HCT116 (cell line): ENCODE data around the gene LYRM9. TPM values are rescaled to one million over a fixed set of nuclear protein-coding genes. Genes with fewer than 3 reads are reported as not detected.

ENCODE experiments used
- ATAC-seq: fragments of 200-7000 bp; cut with Tn5 transposase; 2 replicates; pipeline ENCODE4 v1.9.1; 2020; ENCODE audit warnings: mild to moderate bottlenecking, moderate library complexity
- BruUV-seq: library from RNA; stranded (reverse); fragments of 400-500 nt; replicated peaks from 2 replicates; lab custom pipeline; 2021; lab: Mats Ljungman, UMichigan
- CTCF ChIA-PET: fragments of 300-600 bp; sonication (Branson Sonifier 250); formaldehyde crosslinking; loops from one replicate; lab custom pipeline; 2021; ENCODE audit warnings: antibody characterized with exemption; lab: Charles Lee
- POLR2A ChIA-PET: fragments of 300-600, 350-600 bp; sonication (Branson Sonifier 250); formaldehyde crosslinking; loops from one replicate; lab custom pipeline; 2021; ENCODE audit warnings: antibody characterized with exemption; lab: Charles Lee
- RAD21 ChIA-PET, 2 experiments: fragments of 300-600 bp; sonication (Branson Sonifier 250); formaldehyde crosslinking; loops; one replicate each; lab custom pipeline; 2023; ENCODE audit warnings: low total read pairs in 2 of 2; ENCODE audit not compliant: uncharacterized antibody in 2 of 2, unreplicated experiment in 2 of 2, low non-redundant PET in 1 of 2; lab: Charles Lee
- DNase-seq: peaks from one replicate; pipeline ENCODE4 v3.0.0-alpha.2; 2010; ENCODE audit warnings: low read depth, low spot score
- H2AFZ ChIP-seq: fragments of 200-600 bp; shearing (Covaris generic), sonication (generic); 2 replicates; pipeline ENCODE4 v1.6.1; 2017; ENCODE audit warnings: low read depth, mixed run types, mixed read lengths, antibody characterized with exemption, low read length; ENCODE audit not compliant: poor library complexity, severe bottlenecking
- H3K27ac ChIP-seq: 2 replicates; pipeline ENCODE4 v1.5.1; 2012; ENCODE audit warnings: low read depth, low read length
- H3K27me3 ChIP-seq: fragments of 200-600 bp; sonication (generic); 2 replicates; pipeline ENCODE4 v1.6.1; 2016; ENCODE audit warnings: mixed run types, low read length, mixed read lengths; ENCODE audit not compliant: insufficient read depth
- H3K36me3 ChIP-seq, 2 experiments: fragments of 200-500 bp in 1 of 2; fragments of 200-600 bp in 1 of 2; sonication (Bioruptor generic) in 1 of 2; sonication (generic) in 1 of 2; 2 replicates each; pipeline versions ENCODE4 v1.5.1 to v1.6.1; 2014 to 2016; ENCODE audit warnings: low read length in 2 of 2, inconsistent platforms in 1 of 2, mixed read lengths in 1 of 2, mixed run types in 1 of 2; ENCODE audit not compliant: insufficient read depth in 2 of 2, control insufficient read depth in 1 of 2
- H3K4me1 ChIP-seq, 2 experiments: fragments of 200-600 bp in 1 of 2; sonication (generic) in 1 of 2; 2 replicates each; pipeline versions ENCODE4 v1.5.1 to v1.6.1; 2012 to 2017; ENCODE audit warnings: low read length in 2 of 2, inconsistent platforms in 1 of 2, mild to moderate bottlenecking in 1 of 2, mixed read lengths in 1 of 2, mixed run types in 1 of 2, moderate library complexity in 1 of 2; ENCODE audit not compliant: insufficient read depth in 2 of 2, control insufficient read depth in 1 of 2
- H3K4me2 ChIP-seq: fragments of 200-600 bp; sonication (generic); 2 replicates; pipeline ENCODE4 v1.6.1; 2017; ENCODE audit warnings: mixed run types, low read length, mixed read lengths
- H3K4me3 ChIP-seq, 2 experiments: fragments of 200-600 bp in 1 of 2; sonication (generic) in 1 of 2; replicated peaks in 1 of 2; 2 replicates each; pipeline ENCODE4 v1.5.1; 2011 to 2016; ENCODE audit warnings: low read length in 2 of 2, control low read depth in 1 of 2, low read depth in 1 of 2, mild to moderate bottlenecking in 1 of 2, mixed read lengths in 1 of 2, mixed run types in 1 of 2
- H3K79me2 ChIP-seq: fragments of 200-600 bp; sonication (generic); 2 replicates; pipeline ENCODE4 v1.6.1; 2017; ENCODE audit warnings: mild to moderate bottlenecking, mixed run types, low read length, moderate library complexity, mixed read lengths; ENCODE audit not compliant: insufficient read depth
- H3K9ac ChIP-seq: fragments of 200-600 bp; sonication (generic); 2 replicates; pipeline ENCODE4 v1.6.1; 2016; ENCODE audit warnings: low read length, mixed read lengths
- H3K9me2 ChIP-seq: fragments of 200-600 bp; sonication (generic), shearing (Covaris generic); 2 replicates; pipeline ENCODE4 v1.6.1; 2017; ENCODE audit warnings: mixed run types, mild to moderate bottlenecking, moderate library complexity; ENCODE audit not compliant: insufficient read depth
- H3K9me3 ChIP-seq, 2 experiments: fragments of 200-500 bp in 1 of 2; fragments of 200-600 bp in 1 of 2; sonication (Bioruptor generic) in 1 of 2; sonication (generic) in 1 of 2; 2 replicates each; pipeline ENCODE4 v1.6.1; 2014 to 2017; ENCODE audit warnings: low read length in 2 of 2, mixed read lengths in 2 of 2, inconsistent platforms in 1 of 2, low read depth in 1 of 2, mild to moderate bottlenecking in 1 of 2, mixed run types in 1 of 2, moderate library complexity in 1 of 2; ENCODE audit not compliant: control insufficient read depth in 1 of 2, insufficient read depth in 1 of 2
- H4K20me1 ChIP-seq: fragments of 200-600 bp; sonication (generic), shearing (Covaris generic); 2 replicates; pipeline ENCODE4 v1.6.1; 2017; ENCODE audit warnings: mixed run types, mild to moderate bottlenecking, moderate library complexity; ENCODE audit not compliant: insufficient read depth
- EZH2 ChIP-seq: fragments of 200-600 bp; sonication (generic); IDR thresholded peaks from 2 replicates; pipeline ENCODE4 v1.6.1; 2017; ENCODE audit warnings: antibody characterized with exemption, mixed run types
- EZH2phosphoT487 ChIP-seq: fragments of 200-600 bp; IDR thresholded peaks from 2 replicates; pipeline ENCODE4 v1.6.1; 2018; ENCODE audit warnings: antibody characterized with exemption, borderline replicate concordance
- JUND ChIP-seq: IDR thresholded peaks from 2 replicates; pipeline ENCODE4 v1.6.1; 2012
- MAX ChIP-seq: IDR thresholded peaks from 2 replicates; pipeline ENCODE4 v1.6.1; 2012
- POLR2AphosphoS5 ChIP-seq: IDR thresholded peaks from 2 replicates; pipeline ENCODE4 v1.6.1; 2011; ENCODE audit warnings: mild to moderate bottlenecking, low read depth, low read length, moderate library complexity
- RAD21 ChIP-seq: IDR thresholded peaks from 2 replicates; pipeline ENCODE4 v1.6.1; 2012; ENCODE audit warnings: low read depth, mild to moderate bottlenecking
- SP1 ChIP-seq: IDR thresholded peaks from 2 replicates; pipeline ENCODE4 v1.6.1; 2012; ENCODE audit warnings: low read depth
- YY1 ChIP-seq: IDR thresholded peaks from 2 replicates; pipeline ENCODE4 v1.6.1; 2011; ENCODE audit warnings: low read length, low read depth, moderate library complexity, mild to moderate bottlenecking; ENCODE audit not compliant: insufficient replicate concordance; ENCODE audit errors: extremely low read depth
- ZBTB33 ChIP-seq: IDR thresholded peaks from 2 replicates; pipeline ENCODE4 v1.6.1; 2011; ENCODE audit warnings: mild to moderate bottlenecking, low read length, moderate library complexity; ENCODE audit not compliant: insufficient replicate concordance; ENCODE audit errors: extremely low read depth
- ZFX ChIP-seq: fragments of 450-650 bp; IDR thresholded peaks from 2 replicates; pipeline ENCODE4 v1.6.1; 2017
- ZNF274 ChIP-seq: fragments of 200-500 bp; sonication (Bioruptor generic); IDR thresholded peaks from 2 replicates; pipeline ENCODE4 v1.6.1; 2014; ENCODE audit warnings: mild to moderate bottlenecking, low read depth, low read length, inconsistent platforms
- intact Hi-C: fragments of 100-400 bp; cut with micrococcal nuclease; formaldehyde crosslinking; loops from 2 replicates; pipeline ENCODE4 v1.10.0; 2022
- total RNA-seq: library from RNA; stranded (reverse); gene quantifications from one replicate; pipeline ENCODE4 v1.2.1, GENCODE V29; 2021; ENCODE audit not compliant: unreplicated experiment

Gene LYRM9
- total RNA-seq, 1 experiment from 2014 or later = 4.8 TPM

GRCh38 chr17:27845264-27846041 is 47.7 kb downstream of the LYRM9 start:
- no peaks in the 10 kb centered on the region for H3K9me2 ChIP-seq
- POLR2A ChIA-PET = no interaction called here
- peaks cover 5% of the 10 kb centered on the region; the same call in 1 of the 2 replicates for H3K27me3 ChIP-seq
- intact Hi-C loops = no loop called here
- no peak overlapping the region for H2AFZ ChIP-seq
- H3K4me2 ChIP-seq = no peak overlapping the region
- DNase-seq = no peak
- H4K20me1 ChIP-seq = no peaks in the 10 kb centered on the region
- CTCF ChIA-PET = no interaction called here
- H3K4me1 ChIP-seq = no peaks in the 10 kb centered on the region
- H3K36me3 ChIP-seq = no peaks in the 10 kb centered on the region
- H3K9me3 ChIP-seq = no peaks in the 10 kb centered on the region
- no peak overlapping the region for H3K4me3 ChIP-seq
- BruUV-seq = no TSS peak
- no peak for TF ChIP-seq MAX
- no peak for TF ChIP-seq EZH2phosphoT487
- no peak for TF ChIP-seq ZNF274
- TF ChIP-seq JUND = no peak
- TF ChIP-seq SP1 = no peak
- TF ChIP-seq ZBTB33 = no peak
- no peak for TF ChIP-seq RAD21
- no peak for TF ChIP-seq ZFX
- no peak for TF ChIP-seq POLR2AphosphoS5
- no peak for TF ChIP-seq YY1
- no peak for TF ChIP-seq EZH2
- TF ChIP-seq, all 23 proteins: peak for 0
- RAD21 ChIA-PET = no interaction called here
- no peak for ATAC-seq
- H3K27ac ChIP-seq = no peak overlapping the region
- no peak overlapping the region for H3K9ac ChIP-seq
- H3K79me2 ChIP-seq = no peaks in the 10 kb centered on the region
